GM13977 (cell line): ENCODE results near the gene SUN2.

Source experiments
- DNase-seq: peaks from one replicate; pipeline ENCODE4 v3.0.0; 2012; ENCODE audit warnings: low spot score
- in situ Hi-C: fragments of 300-500 bp; cut with MboI; formaldehyde crosslinking; loops from one replicate; pipeline ENCODE4 v1.12.0; 2022; ENCODE audit warnings: low sequenced_read_pairs, low pct_unique_long_range_greater_than_20kb, mixed read lengths, inconsistent platforms; ENCODE audit not compliant: unreplicated experiment
- TF ChIP-seq, protein P1 (sequence below): IDR thresholded peaks from 2 replicates; pipeline ENCODE4 v1.5.1; 2012; ENCODE audit warnings: mild to moderate bottlenecking, control low read depth; ENCODE audit not compliant: insufficient read depth; ENCODE audit errors: extremely low read depth, missing control alignments

Gene SUN2

DNA sequence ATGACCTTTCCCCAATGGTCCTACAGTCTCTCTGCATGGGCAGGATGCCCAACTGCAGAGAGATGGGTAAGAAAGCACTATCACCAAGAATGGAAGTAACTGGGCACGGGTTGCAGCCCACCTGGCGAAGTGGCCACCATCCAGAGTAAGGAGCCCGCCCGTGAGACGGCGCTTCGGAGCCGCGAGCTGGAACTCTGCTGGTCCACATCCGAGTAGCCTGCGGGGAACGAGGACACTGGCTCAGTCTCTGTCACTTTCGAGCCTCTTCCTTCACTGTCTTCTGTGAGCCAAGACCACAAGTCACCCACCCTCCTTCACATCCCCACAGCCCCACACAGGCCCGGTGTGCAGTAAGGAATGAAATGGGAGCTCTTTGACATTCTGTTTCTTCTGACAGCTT lies 5.7 kb downstream of the SUN2 start:
- in situ Hi-C loops: no loop called here

GRCh38 chr22:38748487-38749136 lies 7.2 kb downstream of the SUN2 start:
- no peak for DNase-seq
- in situ Hi-C loops: no loop called here

More for the DNA sequence above, 5.7 kb downstream of the SUN2 start:
- TF ChIP-seq, protein P1, sequence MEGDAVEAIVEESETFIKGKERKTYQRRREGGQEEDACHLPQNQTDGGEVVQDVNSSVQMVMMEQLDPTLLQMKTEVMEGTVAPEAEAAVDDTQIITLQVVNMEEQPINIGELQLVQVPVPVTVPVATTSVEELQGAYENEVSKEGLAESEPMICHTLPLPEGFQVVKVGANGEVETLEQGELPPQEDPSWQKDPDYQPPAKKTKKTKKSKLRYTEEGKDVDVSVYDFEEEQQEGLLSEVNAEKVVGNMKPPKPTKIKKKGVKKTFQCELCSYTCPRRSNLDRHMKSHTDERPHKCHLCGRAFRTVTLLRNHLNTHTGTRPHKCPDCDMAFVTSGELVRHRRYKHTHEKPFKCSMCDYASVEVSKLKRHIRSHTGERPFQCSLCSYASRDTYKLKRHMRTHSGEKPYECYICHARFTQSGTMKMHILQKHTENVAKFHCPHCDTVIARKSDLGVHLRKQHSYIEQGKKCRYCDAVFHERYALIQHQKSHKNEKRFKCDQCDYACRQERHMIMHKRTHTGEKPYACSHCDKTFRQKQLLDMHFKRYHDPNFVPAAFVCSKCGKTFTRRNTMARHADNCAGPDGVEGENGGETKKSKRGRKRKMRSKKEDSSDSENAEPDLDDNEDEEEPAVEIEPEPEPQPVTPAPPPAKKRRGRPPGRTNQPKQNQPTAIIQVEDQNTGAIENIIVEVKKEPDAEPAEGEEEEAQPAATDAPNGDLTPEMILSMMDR: no peak
- DNase-seq: no peak

GRCh38 chr22:38745676-38746460 lies 9.9 kb downstream of the SUN2 start:
- TF ChIP-seq, protein P1: no peak
- no peak for DNase-seq
- in situ Hi-C loops: no loop called here

More at GRCh38 chr22:38748487-38749136, 7.2 kb downstream of the SUN2 start:
- TF ChIP-seq, protein P1: no peak

DNA sequence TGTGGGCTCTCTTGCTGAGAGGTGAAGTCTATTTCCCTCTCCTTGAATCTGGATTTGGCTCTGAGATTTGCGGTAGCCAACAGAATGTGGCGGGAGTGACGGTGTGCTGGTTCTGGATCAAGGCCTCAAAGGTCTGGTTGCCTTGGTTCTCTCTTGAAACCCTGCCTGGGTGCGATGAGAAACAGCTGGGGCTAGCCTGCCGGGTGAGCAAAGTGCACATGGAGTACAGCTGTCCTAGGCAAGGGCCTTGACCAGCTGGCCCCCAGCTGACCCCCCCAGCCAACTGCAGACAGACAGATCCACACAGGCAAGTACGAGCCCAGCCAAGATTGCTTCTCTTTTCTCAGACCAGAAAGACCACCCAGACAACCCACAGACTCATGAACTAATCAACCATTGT lies 10.8 kb downstream of the SUN2 start:
- TF ChIP-seq, protein P1: no peak
- in situ Hi-C loops: no loop called here
- no peak for DNase-seq

DNA sequence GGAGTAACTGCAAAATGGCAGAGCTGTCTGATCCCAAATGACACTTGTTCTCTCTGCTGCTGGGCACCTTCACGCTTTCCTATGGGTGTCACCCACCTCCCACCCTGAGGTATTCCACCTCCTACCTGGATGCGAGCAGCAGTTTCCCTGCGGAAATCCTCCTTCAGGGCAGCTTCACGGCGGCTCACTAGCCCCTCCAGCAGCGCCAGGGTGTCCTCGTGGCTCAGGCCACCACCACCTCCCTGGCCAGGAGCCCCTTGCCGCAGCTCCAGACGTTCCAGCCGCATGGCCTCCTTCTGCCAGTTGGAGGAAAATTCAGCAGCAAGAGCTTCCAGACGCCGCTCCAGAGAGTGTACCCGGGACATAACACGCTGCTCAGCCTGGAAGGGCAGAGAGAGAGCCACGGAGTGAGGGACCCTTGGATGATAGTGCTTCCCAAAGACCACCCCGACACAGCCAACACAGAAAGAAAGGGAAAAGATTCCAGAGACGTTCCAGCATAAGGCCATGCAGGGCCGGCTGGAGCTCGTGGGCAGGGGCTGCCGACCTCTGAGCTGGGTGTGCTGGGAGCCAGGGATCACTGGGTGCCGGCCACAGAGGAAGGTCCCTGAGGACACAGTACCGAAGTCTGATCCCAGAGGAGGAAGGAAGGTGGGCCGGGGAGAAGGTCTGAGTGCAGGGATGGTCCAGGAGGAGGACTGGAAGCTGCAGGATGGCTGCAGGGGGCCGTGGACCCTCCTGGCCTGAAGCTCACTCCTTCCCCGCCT lies 13.4 kb downstream of the SUN2 start:
- no peak for DNase-seq
- in situ Hi-C loops: no loop called here
- TF ChIP-seq, protein P1: no peak

- DNase-seq: no peak
- TF ChIP-seq, protein P1: no peak
- in situ Hi-C loops: no loop called here
Observed at GRCh38 chr22:38741576-38741975, 14.2 kb downstream of the SUN2 start.
